Smooth muscle cell (in vitro differentiated cells): ENCODE results near the gene TMED10. TPM values are rescaled to one million over a fixed set of nuclear protein-coding genes. Genes with fewer than 3 reads are reported as not detected.

ENCODE experiments used
- DNase-seq: peaks from one replicate; lab custom pipeline; 2025; ENCODE audit not compliant: unreplicated experiment; lab: John Stamatoyannopoulos, UW
- H2AFZ ChIP-seq: fragments of 200-600 bp; sonication (generic); 2 replicates; pipeline ENCODE4 v1.6.0; 2016; ENCODE audit warnings: antibody characterized with exemption, low read depth, mild to moderate bottlenecking
- H3F3A ChIP-seq: fragments of 200-600 bp; sonication (generic); 2 replicates; pipeline ENCODE4 v1.6.0; 2017; ENCODE audit warnings: antibody characterized with exemption, low read depth
- H3K27ac ChIP-seq: fragments of 200-600 bp; sonication (generic); 2 replicates; pipeline ENCODE4 v1.5.1; 2016; ENCODE audit warnings: low read depth, mild to moderate bottlenecking
- H3K27me3 ChIP-seq: fragments of 200-600 bp; sonication (generic); 2 replicates; pipeline ENCODE4 v1.6.1; 2016; ENCODE audit warnings: low read depth, mild to moderate bottlenecking
- H3K36me3 ChIP-seq: fragments of 200-600 bp; sonication (generic); 2 replicates; pipeline ENCODE4 v1.5.1; 2016; ENCODE audit warnings: low read depth
- H3K4me1 ChIP-seq: fragments of 200-600 bp; sonication (generic); 2 replicates; pipeline ENCODE4 v1.5.1; 2016; ENCODE audit warnings: low read depth
- H3K4me2 ChIP-seq: fragments of 200-600 bp; sonication (generic); 2 replicates; pipeline ENCODE4 v1.6.0; 2016; ENCODE audit warnings: mild to moderate bottlenecking
- H3K4me3 ChIP-seq: fragments of 200-600 bp; sonication (generic); 2 replicates; pipeline ENCODE4 v1.5.1; 2016; ENCODE audit warnings: mild to moderate bottlenecking
- H3K79me2 ChIP-seq: fragments of 200-600 bp; sonication (generic); 2 replicates; pipeline ENCODE4 v1.6.0; 2016; ENCODE audit warnings: low read depth, mild to moderate bottlenecking
- H3K9ac ChIP-seq: fragments of 200-600 bp; sonication (generic); 2 replicates; pipeline ENCODE4 v1.6.0; 2016; ENCODE audit warnings: low read depth
- H3K9me3 ChIP-seq: fragments of 200-600 bp; sonication (generic); replicated peaks from 2 replicates; pipeline ENCODE4 v1.5.1; 2016; ENCODE audit warnings: low read depth
- H4K20me1 ChIP-seq: fragments of 200-600 bp; sonication (generic); 2 replicates; pipeline ENCODE4 v1.6.0; 2016; ENCODE audit warnings: low read depth
- WGBS: methylation state at CpG from one replicate; pipeline ENCODE4 v1.1.7; 2016; ENCODE audit warnings: low lambda C conversion rate; 5-methylcytosine and 5-hydroxymethylcytosine counted together
- polyA plus RNA-seq: library from polyadenylated mRNA; unstranded; fragments of >200 nt; fragmentation: Nextera tagmentation; extraction: Ambion mirVana; gene quantifications from 2 replicates; pipeline ENCODE4 v1.2.1, GENCODE V29; 2016
- total RNA-seq: library from RNA; depleted of rRNA; stranded (reverse); fragments of >200 nt; gene quantifications from 2 replicates; pipeline ENCODE4 v1.2.3, GENCODE V29; 2014
- TF ChIP-seq, protein P1 (sequence below): fragments of 200-600 bp; sonication (generic); IDR thresholded peaks from 2 replicates; pipeline ENCODE4 v1.5.1; 2017; ENCODE audit warnings: borderline replicate concordance, mild to moderate bottlenecking, antibody characterized with exemption; ENCODE audit not compliant: insufficient read depth, poor library complexity, severe bottlenecking

The TMED10 gene
- total and polyA plus RNA-seq, 2 experiments from 2014 or later: 473 to 566 TPM

DNA sequence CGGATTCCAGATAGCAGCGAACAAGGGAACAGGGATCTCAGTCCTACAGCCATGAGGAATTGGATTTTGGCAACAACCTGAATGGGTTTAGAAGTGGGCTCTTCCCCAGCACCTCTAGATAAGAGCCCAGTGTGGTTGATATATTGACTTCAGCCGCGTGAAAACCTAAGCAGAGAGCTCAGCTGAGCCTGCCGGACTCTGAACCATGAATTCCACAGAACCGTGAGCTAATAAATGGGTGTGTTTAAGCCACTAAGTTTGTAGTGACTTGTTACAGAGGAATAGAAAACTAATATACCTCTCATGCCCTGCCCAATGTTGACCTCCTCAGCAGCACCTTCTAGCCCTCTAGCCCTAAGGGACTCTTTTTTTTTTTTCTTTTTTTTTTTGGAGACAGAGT lies 32.4 kb upstream of the TMED10 start:
- Histone ChIP-seq H3K36me3 (no peaks in the 10 kb centered on the region), H3K79me2 (no peaks in the 10 kb centered on the region), H3K4me3 (no peak overlapping the region), H2AFZ (no peak overlapping the region), H3K27me3 (no peaks in the 10 kb centered on the region), H3K9me3 (no peaks in the 10 kb centered on the region), H4K20me1 (no peaks in the 10 kb centered on the region), H3K4me2 (no peak overlapping the region), H3K9ac (no peak overlapping the region), H3K27ac (no peak overlapping the region), H3F3A (peaks cover 4% of the 10 kb centered on the region), H3K4me1 (no peaks in the 10 kb centered on the region)
- WGBS: 87% methylated on average over 6 of the region's 6 CpGs
- no peak for DNase-seq
- TF ChIP-seq, protein P1, sequence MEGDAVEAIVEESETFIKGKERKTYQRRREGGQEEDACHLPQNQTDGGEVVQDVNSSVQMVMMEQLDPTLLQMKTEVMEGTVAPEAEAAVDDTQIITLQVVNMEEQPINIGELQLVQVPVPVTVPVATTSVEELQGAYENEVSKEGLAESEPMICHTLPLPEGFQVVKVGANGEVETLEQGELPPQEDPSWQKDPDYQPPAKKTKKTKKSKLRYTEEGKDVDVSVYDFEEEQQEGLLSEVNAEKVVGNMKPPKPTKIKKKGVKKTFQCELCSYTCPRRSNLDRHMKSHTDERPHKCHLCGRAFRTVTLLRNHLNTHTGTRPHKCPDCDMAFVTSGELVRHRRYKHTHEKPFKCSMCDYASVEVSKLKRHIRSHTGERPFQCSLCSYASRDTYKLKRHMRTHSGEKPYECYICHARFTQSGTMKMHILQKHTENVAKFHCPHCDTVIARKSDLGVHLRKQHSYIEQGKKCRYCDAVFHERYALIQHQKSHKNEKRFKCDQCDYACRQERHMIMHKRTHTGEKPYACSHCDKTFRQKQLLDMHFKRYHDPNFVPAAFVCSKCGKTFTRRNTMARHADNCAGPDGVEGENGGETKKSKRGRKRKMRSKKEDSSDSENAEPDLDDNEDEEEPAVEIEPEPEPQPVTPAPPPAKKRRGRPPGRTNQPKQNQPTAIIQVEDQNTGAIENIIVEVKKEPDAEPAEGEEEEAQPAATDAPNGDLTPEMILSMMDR: no peak

DNA sequence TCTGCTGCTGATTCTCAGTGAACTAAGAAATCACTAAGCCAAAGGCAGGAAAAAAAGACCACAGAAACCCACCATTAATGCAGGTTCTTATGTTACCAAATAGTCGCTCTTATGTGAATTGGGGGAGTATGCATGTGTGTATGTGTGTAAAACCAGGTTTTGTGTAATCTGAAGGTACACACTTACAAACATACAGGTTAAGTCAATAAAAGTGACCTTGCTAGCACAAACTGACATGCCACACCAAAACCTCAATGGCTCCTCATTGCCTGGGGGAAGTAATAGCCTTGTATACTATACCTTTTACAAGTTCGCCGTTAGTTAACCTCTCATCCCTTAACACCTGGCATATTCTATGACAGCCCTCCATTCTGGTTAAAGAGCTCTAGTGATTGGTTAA lies 29.8 kb upstream of the TMED10 start:
- no peaks in the 10 kb centered on the region for H3K79me2 ChIP-seq
- no peak overlapping the region for H3K4me3 ChIP-seq
- DNase-seq: no peak
- H3K36me3 ChIP-seq: no peaks in the 10 kb centered on the region
- H3F3A ChIP-seq: peaks cover 4% of the 10 kb centered on the region
- 94% methylated on average over 3 of the region's 3 CpGs for WGBS
- no peak overlapping the region for H2AFZ ChIP-seq
- TF ChIP-seq, protein P1: no peak
- H3K4me1 ChIP-seq: no peaks in the 10 kb centered on the region
- H3K4me2 ChIP-seq: no peak overlapping the region
- no peaks in the 10 kb centered on the region for H3K27me3 ChIP-seq
- H3K9me3 ChIP-seq: no peaks in the 10 kb centered on the region
- H4K20me1 ChIP-seq: no peaks in the 10 kb centered on the region
- H3K9ac ChIP-seq: no peak overlapping the region
- no peak overlapping the region for H3K27ac ChIP-seq

DNA sequence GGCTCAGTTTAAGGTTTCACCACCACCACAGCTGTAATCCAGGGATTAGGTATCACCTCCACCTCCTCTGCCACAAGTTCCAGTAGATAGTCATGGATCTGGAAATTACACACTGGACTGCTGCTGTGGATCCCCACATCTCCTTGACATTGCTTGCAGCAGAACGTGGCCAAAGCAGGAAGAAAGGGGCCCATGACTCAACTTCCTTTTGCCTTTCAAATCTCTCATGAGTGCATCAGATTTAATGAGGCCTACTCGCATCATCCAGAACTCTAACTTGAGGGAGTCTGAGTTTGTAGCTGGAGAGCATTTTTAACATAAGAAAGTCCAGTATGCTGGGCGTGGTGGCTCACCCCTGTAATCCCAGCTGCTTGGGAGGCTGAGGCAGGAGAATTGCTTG lies 29.2 kb upstream of the TMED10 start:
- H4K20me1 ChIP-seq: no peaks in the 10 kb centered on the region
- no peak overlapping the region for H2AFZ ChIP-seq
- no peaks in the 10 kb centered on the region for H3K36me3 ChIP-seq
- no peak overlapping the region for H3K9ac ChIP-seq
- H3K79me2 ChIP-seq: no peaks in the 10 kb centered on the region
- H3K27ac ChIP-seq: no peak overlapping the region
- WGBS: 50% methylated on average over 3 of the region's 3 CpGs
- DNase-seq: no peak
- H3K4me3 ChIP-seq: no peak overlapping the region
- TF ChIP-seq, protein P1: no peak
- no peak overlapping the region for H3K4me2 ChIP-seq
- no peaks in the 10 kb centered on the region for H3K4me1 ChIP-seq
- no peaks in the 10 kb centered on the region for H3K27me3 ChIP-seq
- no peaks in the 10 kb centered on the region for H3K9me3 ChIP-seq
- peaks cover 4% of the 10 kb centered on the region for H3F3A ChIP-seq

DNA sequence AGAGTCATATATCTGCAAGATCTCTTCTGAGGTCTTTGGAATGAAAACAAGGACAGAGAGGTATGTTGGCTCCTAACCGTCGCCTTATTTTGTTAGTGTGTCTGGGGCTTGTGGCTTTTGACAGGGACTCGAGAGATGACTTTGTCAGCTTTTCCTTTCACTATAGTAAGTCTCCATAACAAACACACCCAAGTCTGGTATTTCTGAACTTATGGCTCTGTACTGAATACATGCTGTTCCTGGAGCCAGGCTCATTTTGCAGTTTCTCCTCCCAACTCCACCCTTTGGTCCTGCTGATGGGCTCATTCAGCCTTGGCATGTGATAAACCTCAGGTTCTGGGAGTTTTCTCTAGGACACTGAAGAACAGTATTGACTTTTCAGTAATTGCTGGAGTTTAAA lies 27.7 kb upstream of the TMED10 start:
- Histone ChIP-seq H3K4me2 (peak overlapping the region; percentile 65), H3K27me3 (no peaks in the 10 kb centered on the region), H3K4me3 (no peak overlapping the region), H3F3A (peaks cover 4% of the 10 kb centered on the region), H3K36me3 (no peaks in the 10 kb centered on the region), H3K4me1 (no peaks in the 10 kb centered on the region), H3K27ac (peak overlapping the region; percentile 36), H4K20me1 (no peaks in the 10 kb centered on the region), H3K9ac (no peak overlapping the region), H3K9me3 (no peaks in the 10 kb centered on the region), H2AFZ (peak overlapping the region; percentile 83), H3K79me2 (no peaks in the 10 kb centered on the region)
- TF ChIP-seq, protein P1: no peak
- WGBS: 11% methylated on average over 3 of the region's 3 CpGs
- DNase-seq: no peak
